ENCODE measurements around the gene TAAR8.

DNA sequence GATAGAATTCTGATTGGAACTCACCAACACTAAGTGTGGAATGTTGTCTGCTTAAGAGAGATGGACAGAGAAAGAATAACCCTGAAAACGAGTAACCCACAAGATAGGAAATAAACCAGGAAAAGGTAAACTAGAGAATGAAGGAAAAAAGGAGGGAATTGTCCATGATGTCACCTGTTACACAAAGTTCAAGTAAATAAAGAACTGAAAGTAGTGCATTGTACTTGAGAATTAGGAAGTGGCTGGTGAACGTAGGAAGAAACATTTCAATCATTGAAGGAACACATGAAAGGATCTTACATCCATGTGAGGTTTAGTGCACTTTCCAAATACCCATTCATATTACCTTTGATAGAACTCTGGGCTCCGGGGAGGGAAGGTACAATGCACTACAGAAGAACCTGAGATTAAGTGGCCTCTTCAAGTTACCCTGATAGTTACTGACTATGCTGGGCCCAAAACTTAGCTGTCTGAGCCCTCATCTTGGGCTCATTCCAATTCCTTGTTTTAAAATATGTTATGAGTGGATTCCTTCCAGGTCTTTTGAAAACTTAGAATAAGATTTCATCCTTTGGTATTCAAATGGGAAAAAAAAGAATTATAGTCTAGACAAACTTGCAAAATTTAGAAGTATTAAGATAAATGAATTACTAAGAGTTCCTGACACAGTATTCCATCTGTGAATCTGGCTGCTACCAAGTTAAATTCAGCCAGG lies 38.5 kb upstream of the TAAR8 start:
- no peak for TF ChIP-seq POLR2A (IDR thresholded peaks at IDR 0.05)
- TF ChIP-seq, protein P1, sequence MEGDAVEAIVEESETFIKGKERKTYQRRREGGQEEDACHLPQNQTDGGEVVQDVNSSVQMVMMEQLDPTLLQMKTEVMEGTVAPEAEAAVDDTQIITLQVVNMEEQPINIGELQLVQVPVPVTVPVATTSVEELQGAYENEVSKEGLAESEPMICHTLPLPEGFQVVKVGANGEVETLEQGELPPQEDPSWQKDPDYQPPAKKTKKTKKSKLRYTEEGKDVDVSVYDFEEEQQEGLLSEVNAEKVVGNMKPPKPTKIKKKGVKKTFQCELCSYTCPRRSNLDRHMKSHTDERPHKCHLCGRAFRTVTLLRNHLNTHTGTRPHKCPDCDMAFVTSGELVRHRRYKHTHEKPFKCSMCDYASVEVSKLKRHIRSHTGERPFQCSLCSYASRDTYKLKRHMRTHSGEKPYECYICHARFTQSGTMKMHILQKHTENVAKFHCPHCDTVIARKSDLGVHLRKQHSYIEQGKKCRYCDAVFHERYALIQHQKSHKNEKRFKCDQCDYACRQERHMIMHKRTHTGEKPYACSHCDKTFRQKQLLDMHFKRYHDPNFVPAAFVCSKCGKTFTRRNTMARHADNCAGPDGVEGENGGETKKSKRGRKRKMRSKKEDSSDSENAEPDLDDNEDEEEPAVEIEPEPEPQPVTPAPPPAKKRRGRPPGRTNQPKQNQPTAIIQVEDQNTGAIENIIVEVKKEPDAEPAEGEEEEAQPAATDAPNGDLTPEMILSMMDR (IDR thresholded peaks at IDR 0.05): no peak
